Smooth muscle cell of the brain vasculature (primary cell): ENCODE measurements around the gene EXOC3.

Source experiments
- DNase-seq: peaks from one replicate; pipeline ENCODE4 v3.0.0-alpha.2; 2012; ENCODE audit warnings: low read depth, low spot score

Gene EXOC3

DNA sequence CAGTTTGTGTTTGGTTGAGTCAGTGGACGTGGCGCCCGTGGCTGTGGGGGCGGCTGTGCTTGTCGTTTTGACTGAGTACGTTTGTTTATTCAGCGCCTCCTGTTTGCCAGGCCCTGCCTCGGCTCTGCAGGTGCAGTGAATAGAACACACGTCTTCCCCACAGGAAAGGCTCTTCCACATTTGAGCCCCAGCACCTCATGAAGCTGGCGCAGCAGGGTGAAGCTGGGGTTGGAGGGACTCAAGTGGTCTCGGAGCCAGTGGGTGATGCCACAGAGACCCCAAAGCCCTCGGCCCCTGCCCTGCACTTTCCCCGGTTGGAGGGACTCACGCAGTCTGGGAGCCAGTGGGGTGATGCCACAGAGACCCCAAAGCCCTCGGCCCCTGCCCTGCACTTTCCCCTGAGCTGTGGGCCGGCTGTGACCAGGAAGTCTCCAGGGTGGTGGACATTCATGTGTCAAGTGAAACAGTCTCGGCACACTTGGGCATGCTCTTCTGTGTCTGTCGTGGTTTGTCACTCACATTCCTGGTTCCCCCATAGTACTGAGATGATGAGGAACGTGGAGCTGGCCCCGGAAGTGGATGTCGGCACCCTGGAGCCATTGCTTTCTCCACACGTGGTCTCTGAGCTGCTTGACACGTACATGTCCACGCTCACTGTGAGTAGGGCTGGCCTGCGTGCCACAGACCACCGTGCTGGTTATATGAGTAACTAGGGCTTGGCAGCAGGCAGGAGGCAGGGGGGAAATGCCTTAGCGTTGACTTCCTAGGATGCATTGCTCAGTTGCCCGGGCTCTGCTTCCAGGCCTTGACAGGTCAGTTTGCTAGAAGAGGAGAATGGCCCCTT lies 13.6 kb downstream of the EXOC3 start:
- DNase-seq = no peak

DNA sequence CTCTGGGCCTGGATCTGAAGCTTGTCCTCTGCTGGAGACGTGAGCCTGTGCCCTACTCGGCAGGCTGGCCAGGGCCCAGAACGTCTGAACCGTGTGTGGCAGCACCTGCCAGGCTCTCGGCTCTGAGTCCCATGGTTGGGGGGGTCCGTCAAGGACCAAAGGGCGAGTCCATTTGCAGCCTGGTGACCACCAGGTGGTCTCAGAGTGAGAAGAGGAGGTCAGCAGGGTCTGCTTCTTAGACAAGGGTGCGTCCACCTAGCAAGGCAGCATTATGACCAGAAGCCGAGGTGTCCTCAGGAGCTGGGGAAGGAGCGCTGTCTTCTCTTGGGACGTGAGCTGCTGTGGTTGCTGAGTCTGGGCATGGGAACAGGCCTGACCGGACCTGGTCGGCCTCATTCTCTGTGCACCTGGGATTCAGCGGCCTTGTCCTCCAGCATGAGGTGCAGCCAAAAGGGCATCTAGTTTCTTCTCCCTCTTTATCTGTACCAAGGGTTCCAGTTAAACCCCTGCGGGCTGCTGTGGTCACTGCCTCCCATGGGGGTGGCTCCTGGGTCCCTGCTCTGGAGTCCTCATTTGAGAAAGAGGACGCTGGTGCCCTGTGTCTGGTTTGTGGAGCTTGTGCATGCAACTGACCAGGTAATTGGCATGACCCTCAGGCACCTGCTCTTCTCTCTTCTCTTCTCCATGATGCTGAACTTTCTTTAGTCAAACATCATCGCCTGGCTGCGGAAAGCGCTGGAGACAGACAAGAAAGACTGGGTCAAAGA lies 14.4 kb downstream of the EXOC3 start:
- DNase-seq = no peak

DNA sequence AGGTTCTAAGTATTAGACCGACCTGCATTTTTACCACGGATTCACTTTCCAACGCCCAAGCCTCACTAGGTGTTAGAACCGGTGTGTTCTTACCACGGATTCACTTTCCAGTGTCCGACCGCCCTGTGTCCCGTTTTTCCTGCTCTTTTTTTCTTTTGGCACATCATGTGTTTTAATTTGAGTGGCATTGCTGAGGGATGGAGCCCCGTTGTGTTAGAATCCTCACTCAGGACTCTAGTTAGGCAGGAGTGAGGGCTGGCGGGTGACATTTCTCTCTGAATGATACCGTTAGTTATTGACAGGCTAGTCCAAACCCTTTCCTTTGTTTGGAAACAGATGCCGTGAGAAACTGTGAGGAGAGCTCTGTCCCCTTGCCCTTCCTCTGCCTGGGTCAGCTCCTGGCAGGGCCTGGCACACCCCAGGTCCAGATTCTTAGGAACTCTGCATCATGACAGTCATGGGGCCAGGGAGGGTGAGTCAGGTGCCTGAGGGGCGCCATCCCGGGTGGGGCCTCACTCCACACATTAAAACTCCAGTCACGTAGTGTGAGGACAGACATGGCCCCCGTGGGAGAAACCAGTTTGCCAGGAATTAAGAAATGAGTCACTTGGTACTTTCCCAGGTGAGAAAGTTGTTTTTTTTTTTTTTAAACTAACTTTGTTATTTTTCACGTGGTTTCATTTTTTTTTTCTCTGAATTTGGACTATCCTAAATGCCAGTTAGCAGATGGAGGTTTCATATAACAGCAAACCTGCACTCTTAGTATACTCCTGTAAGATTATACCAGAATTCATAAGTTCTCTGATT lies 15.8 kb downstream of the EXOC3 start:
- DNase-seq = no peak

DNA sequence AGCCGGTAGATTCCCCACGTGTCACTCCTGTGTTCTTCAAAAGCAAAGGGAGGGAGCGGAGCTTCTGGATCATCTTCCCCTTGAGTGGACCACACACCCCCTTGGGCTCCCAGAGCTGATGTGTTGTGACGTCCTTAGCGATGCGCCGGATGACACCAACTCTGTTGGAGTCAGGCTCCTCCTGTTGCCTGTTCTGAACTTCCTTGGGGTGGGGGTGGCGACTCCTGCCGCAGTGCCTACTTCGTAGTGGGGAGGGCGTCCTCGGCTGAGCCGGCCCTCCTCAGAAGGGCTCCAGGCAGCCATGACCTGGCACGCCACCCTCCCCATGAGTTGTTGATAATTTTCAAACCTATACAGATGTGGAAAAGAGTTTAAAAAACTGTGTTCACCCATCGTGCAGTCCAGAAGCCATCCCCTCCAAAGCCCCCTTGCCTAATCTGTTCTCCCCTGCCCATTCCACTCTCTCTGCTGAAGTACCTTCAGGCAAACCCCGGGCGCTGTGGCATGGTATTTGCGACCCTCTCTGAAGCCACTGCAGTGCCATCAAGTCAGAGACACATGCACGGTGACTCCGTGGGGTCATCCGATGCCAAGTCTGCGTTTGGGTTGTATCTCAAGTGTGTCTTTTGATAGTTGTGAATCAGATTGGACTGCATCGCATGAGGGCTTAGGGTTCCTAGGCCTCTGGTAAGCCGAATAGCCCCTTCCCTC lies 16.7 kb downstream of the EXOC3 start:
- DNase-seq = no peak

DNA sequence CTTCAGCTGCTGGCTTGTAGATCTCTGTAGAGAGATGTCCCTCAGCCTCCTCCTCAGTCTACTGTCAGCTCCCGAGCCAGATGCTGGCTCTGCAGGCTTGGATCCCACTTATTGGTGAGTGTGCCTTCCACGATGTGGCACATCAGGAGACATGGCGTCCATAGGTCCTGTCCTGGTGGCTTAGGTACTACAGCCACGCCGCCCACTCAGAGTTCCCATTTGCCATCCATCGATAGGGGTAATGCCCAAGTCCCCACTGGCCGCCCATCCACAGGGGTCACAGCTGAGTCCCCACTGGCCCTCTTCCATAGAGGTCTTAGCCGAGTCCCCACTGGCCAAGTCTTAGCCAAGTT lies 17.3 kb downstream of the EXOC3 start:
- DNase-seq = no peak

GRCh38 chr5:462051-462481 lies 19.1 kb downstream of the EXOC3 start:
- no peak for DNase-seq

- no peak for DNase-seq
Measured at GRCh38 chr5:463301-463700, 20.3 kb downstream of the EXOC3 start.

GRCh38 chr5:463952-464351 lies 21.0 kb downstream of the EXOC3 start:
- no peak for DNase-seq

- no peak for DNase-seq
Measured at GRCh38 chr5:464446-464842, 21.5 kb downstream of the EXOC3 start.

- DNase-seq = no peak
Measured at GRCh38 chr5:464843-465590, 22.0 kb downstream of the EXOC3 start.

DNA sequence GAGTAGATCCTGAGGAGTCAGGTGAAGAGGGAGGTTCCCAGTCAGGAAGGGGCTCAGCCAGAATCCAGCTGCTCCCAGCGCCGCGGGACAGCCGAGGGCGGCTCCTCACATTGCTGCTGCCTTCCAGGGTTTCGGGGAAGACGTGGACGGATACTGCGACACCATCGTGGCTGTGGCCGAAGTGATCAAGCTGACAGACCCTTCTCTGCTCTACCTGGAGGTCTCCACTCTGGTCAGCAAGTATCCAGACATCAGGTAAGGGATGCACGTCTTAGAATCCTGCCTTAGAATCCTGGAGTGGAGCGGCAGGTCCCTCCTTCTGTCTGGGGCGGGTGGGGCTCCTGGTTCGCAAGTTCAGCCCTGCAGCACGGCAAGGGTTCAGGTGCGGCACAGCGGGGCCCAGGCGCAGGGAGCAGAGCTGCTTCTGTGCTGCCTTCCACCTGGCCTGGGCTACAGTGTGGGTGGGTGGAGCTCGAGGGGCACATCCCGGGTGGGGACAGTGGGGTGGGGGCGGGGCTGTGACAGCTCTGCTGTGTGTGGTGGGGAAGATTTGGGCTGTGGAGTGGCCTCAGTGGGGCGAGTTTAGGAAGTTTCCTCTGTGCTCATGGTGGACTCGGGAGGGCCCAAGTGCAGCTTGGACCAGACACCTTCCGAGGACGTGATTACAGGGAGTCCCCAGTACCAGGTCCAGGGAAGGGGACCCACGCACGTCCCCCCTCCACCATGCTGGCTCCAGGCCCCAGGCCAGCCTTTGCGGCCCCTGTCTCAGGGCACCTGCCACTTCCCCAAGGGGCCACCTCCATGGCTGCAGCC lies 22.8 kb downstream of the EXOC3 start:
- DNase-seq = no peak

DNA sequence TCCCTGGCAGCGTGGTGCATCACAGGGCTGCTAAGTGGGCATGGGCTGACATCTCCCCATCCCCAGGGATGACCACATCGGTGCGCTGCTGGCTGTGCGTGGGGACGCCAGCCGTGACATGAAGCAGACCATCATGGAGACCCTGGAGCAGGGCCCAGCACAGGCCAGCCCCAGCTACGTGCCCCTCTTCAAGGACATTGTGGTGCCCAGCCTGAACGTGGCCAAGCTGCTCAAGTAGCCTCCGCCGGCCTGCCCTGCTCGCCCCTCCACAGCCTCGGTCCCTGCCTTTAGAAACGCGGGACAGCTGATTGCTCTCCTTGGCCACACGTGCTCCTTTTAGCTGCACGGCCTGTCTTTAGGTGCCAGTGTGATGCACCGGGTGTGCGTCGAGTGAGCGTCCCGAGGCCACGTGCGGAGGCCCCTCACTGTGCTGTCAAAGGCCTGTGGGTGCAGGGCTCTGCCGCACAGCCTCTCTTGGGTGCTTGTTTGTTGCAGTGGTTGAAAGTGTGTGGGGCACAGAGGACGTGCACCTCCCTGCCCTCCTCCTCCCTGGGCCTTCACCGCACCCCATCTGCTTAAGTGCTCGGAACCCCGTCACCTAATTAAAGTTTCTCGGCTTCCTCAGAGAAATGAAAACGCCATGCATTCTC lies 23.8 kb downstream of the EXOC3 start:
- no peak for DNase-seq

DNA sequence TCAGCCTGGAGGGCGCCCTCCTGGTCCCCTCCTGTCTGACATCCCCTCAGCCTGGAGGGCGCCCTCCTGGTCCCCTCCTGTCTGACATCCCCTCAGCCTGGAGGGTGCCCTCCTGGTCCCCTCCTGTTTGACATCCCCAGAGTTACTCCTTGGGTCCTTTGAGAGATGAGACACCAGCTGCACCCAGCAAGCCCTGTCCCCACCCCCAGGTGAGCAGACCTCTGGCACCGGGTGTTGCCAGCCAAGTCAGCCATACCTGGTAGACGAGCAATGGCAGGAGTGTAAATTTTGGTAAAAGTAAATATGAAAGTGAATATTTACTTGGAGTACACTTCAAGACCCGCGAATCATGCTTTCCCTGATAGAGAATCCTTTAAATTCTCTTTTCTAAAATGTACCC lies 25.4 kb downstream of the EXOC3 start:
- DNase-seq = no peak

DNA sequence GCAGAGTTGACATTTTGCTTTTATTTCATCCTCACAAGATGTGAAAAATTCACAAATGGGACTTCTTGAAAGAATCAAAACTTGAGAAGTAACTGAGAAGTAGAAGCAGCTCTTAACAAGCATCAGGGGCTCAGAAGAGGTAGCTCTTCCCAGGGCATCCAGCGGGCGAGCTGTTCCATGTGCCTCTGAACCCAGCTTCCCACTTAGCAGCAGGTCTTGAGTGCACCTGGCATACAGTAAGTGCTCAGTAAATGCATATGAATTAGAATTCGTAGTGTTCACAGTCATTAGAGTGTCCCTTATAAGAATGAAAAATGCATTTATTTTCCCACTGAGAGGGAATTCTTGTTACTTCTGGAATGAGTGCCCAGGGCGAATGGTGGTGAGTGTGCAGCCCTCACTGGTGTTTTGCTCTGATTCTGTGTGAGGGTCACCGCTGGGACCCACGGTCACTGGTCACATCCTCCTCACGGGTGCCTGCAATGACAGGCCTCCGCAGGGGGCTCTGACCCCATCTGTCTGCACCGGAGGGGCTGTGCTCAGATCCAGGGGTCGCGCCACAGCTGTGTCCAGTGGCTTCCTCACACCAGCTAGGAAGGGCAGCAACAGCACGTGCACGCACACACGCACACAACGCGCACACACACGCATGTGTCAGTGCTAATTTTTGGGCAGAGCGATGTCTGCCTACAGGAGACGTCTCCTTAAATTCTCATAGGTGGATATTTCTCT lies 26.9 kb downstream of the EXOC3 start:
- no peak for DNase-seq

- no peak for DNase-seq
Measured at GRCh38 chr5:470961-471749, 28.2 kb downstream of the EXOC3 start.

DNA sequence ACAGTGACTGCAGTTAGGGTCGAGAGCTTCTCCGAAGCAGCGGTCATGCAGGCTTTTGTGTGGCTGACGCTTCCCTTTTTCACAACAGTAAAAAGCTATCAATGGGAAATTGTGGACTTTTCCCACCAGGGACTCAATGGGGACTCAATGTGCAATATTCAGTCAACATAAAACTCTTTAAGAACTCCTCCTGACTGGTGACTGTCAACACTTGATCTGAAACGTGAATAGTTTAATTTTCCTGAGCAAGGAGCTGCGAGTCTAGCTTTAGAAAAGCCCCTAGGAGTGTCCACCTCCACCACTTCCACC lies 28.7 kb downstream of the EXOC3 start:
- DNase-seq = no peak

GRCh38 chr5:472076-472655 lies 29.2 kb downstream of the EXOC3 start:
- no peak for DNase-seq
